Left lung (tissue), 10 donors: ENCODE data around the gene DCLK2. TPM values are rescaled to one million over a fixed set of nuclear protein-coding genes. Genes with fewer than 3 reads are reported as not detected.
"Not testable (repeated sequence)": the region's sequence is repeated elsewhere in the genome, so short reads cannot be mapped to it uniquely, and the experiment has no call there.

Source experiments
- ATAC-seq: fragments of 200-7000 bp; cut with Tn5 transposase; one replicate; pipeline ENCODE4 v1.9.1; 2020; ENCODE audit warnings: moderate library complexity
- DNase-seq, 4 donors: peaks; one replicate each; pipeline ENCODE4 v3.0.0-alpha.2; 2013 to 2020
- H3K27ac ChIP-seq, 2 donors: fragments of 200-600 bp; sonication (generic) in 1 of 2; one replicate each; pipeline versions ENCODE4 v1.5.0 to v1.8.0; 2020 to 2021
- H3K27me3 ChIP-seq, 2 donors: fragments of 200-600 bp; sonication (generic) in 1 of 2; one replicate each; pipeline versions ENCODE4 v1.5.0 to v1.8.0; 2020 to 2021
- H3K36me3 ChIP-seq, 2 donors: fragments of 200-600 bp; sonication (generic) in 1 of 2; one replicate each; pipeline versions ENCODE4 v1.5.0 to v1.8.0; 2020 to 2021
- H3K4me1 ChIP-seq, 2 donors: fragments of 200-600 bp; one replicate each; pipeline ENCODE4 v1.8.0; 2021
- H3K4me3 ChIP-seq, 2 donors: fragments of 200-600 bp; sonication (generic) in 1 of 2; one replicate each; pipeline versions ENCODE4 v1.5.0 to v1.8.0; 2020 to 2021; ENCODE audit warnings: mild to moderate bottlenecking in 1 of 2
- H3K9me3 ChIP-seq, 2 donors: fragments of 200-600 bp; sonication (generic) in 1 of 2; one replicate each; pipeline versions ENCODE4 v1.5.0 to v1.8.0; 2020 to 2021
- CTCF ChIP-seq, 2 donors: fragments of 200-600 bp; sonication (generic) in 1 of 2; IDR thresholded peaks; one replicate each; pipeline versions ENCODE4 v1.5.0 to v1.8.0; 2021; ENCODE audit warnings: antibody characterized with exemption in 2 of 2
- intact Hi-C, 2 donors: fragments of 100-400 bp; cut with DNase I; formaldehyde crosslinking; loops; one replicate each; pipeline versions ENCODE4 v1.11.2 to v1.14.2; 2022
- polyA plus RNA-seq, 6 donors: library from polyadenylated mRNA; unstranded; fragments of 120-200 nt; gene quantifications; one replicate each; pipeline ENCODE4 v1.2.1, GENCODE V29; 2013; ENCODE audit not compliant: insufficient read length in 6 of 6
- total RNA-seq, 2 donors: library from RNA; stranded (reverse); fragmentation: NEBNext Ultra II Directional; extraction: Animal tissue kit (Norgen Biotek cat#: 25700); gene quantifications; one replicate each; pipeline ENCODE4 v1.2.1, GENCODE V29; 2021
- donor health status: DM: no; HTN: yes; CAD: no.
- donor health status: DM: no; HTN: no; CAD: no.

DCLK2 gene
- total and polyA plus RNA-seq, 8 donors, result 2.6 to 12.9 (median 11.5) TPM

GRCh38 chr4:150192986-150193385 lies 114.7 kb downstream of the DCLK2 start:
- no peak overlapping the region for H3K27ac ChIP-seq
- H3K4me3 ChIP-seq, result no peak overlapping the region
- H3K4me1 ChIP-seq, result no peaks in the 10 kb centered on the region
- intact Hi-C loops, result no loop called here
- H3K36me3 ChIP-seq, result no peaks in the 10 kb centered on the region
- TF ChIP-seq CTCF (IDR thresholded peaks at IDR 0.05), result no peak
- H3K9me3 ChIP-seq, result no peaks in the 10 kb centered on the region
- H3K27me3 ChIP-seq, result no peaks in the 10 kb centered on the region
- no peak for ATAC-seq
- no peak for DNase-seq

GRCh38 chr4:150197256-150197655 lies 119.0 kb downstream of the DCLK2 start:
- not testable (repeated sequence) for ATAC-seq

GRCh38 chr4:150199056-150199455 lies 120.8 kb downstream of the DCLK2 start:
- Histone ChIP-seq H3K36me3 (no peaks in the 10 kb centered on the region), H3K9me3 (no peaks in the 10 kb centered on the region), H3K4me3 (no peak overlapping the region), H3K27ac (no peak overlapping the region), H3K27me3 (no peaks in the 10 kb centered on the region), H3K4me1 (no peaks in the 10 kb centered on the region)
- ATAC-seq, result no peak
- intact Hi-C loops, result no loop called here
- DNase-seq, result no peak
- TF ChIP-seq CTCF (IDR thresholded peaks at IDR 0.05), result no peak

More at GRCh38 chr4:150197256-150197655, 119.0 kb downstream of the DCLK2 start:
- H3K27ac ChIP-seq, DNase-seq, H3K4me3 ChIP-seq, H3K4me1 ChIP-seq, intact Hi-C loops, H3K9me3 ChIP-seq, H3K36me3 ChIP-seq, H3K27me3 ChIP-seq: not testable (repeated sequence)

- H3K27me3 ChIP-seq, result no peaks in the 10 kb centered on the region
- no peak overlapping the region for H3K4me3 ChIP-seq
- no peak for ATAC-seq
- H3K27ac ChIP-seq, result no peak overlapping the region
- no peaks in the 10 kb centered on the region for H3K9me3 ChIP-seq
- DNase-seq, result no peak
- no peak for TF ChIP-seq CTCF (IDR thresholded peaks at IDR 0.05)
- H3K4me1 ChIP-seq, result no peaks in the 10 kb centered on the region
- intact Hi-C loops, result no loop called here
- H3K36me3 ChIP-seq, result no peaks in the 10 kb centered on the region
Observed at GRCh38 chr4:150205016-150205415, 126.8 kb downstream of the DCLK2 start.

- H3K9me3 ChIP-seq, result no peaks in the 10 kb centered on the region
- H3K4me1 ChIP-seq, result no peaks in the 10 kb centered on the region
- H3K27me3 ChIP-seq, result no peaks in the 10 kb centered on the region
- H3K27ac ChIP-seq, result no peak overlapping the region
- DNase-seq (no peak), ATAC-seq (no peak)
- intact Hi-C loops, result no loop called here
- no peaks in the 10 kb centered on the region for H3K36me3 ChIP-seq
- TF ChIP-seq CTCF (IDR thresholded peaks at IDR 0.05), result no peak
- no peak overlapping the region for H3K4me3 ChIP-seq
Observed at GRCh38 chr4:150206265-150206664, 128.0 kb downstream of the DCLK2 start.

GRCh38 chr4:150206954-150207353 lies 128.7 kb downstream of the DCLK2 start:
- TF ChIP-seq CTCF (IDR thresholded peaks at IDR 0.05), result no peak
- no peaks in the 10 kb centered on the region for H3K4me1 ChIP-seq
- no peaks in the 10 kb centered on the region for H3K9me3 ChIP-seq
- no peak for ATAC-seq
- no peak overlapping the region for H3K27ac ChIP-seq
- intact Hi-C loops, result no loop called here
- DNase-seq, result no peak
- no peaks in the 10 kb centered on the region for H3K27me3 ChIP-seq
- H3K4me3 ChIP-seq, result no peak overlapping the region
- no peaks in the 10 kb centered on the region for H3K36me3 ChIP-seq
